ENCODE results near the gene SSC5D.

SSC5D gene

DNA sequence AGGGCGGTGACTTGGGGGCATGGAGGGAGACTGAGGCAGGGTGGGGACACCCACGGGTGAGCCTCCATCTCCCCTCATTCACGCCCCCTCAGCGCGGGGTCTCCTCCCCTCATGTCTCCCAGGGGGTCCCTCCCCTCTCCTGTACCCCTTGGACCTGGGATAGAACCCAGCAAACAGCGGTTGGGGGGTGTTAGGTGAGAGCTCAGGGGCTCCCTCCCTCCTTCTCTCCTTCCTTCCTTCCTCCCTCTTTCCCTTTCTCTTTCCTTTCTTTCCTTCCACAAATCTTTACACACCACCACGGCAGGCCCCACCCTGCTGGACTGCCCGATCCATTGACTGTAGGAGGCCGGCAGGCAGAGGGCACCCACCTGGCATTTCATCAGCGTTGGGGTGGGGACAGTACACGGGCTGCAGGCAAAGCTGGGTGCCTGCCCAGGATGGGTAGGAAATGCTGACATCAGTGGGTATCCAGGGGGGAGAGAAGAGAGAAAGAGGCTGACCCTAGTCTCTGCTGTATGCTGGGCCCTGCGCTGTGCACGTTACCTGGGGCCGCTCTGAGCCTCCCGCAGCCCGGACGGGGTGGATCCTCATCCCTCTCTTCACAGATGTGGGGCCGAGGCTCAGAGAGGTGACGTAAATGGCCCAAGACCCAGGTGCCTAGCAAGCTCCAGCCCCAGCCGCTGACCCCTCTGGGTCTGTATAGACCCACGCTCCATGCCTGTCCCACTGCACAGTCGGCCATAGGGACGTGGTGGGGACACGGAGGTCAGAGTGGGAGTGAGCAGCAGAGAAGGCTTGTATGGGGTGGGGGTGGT lies 3.5 kb downstream of the SSC5D start:
- H3K9me3 ChIP-seq (ENCODE audit: insufficient read depth, low read depth, low read length) = no peaks in the 10 kb centered on the region
- no peak for TF ChIP-seq EZH2phosphoT487 (IDR thresholded peaks at IDR 0.05; ENCODE audit: borderline replicate concordance)
- TF ChIP-seq, protein P1, sequence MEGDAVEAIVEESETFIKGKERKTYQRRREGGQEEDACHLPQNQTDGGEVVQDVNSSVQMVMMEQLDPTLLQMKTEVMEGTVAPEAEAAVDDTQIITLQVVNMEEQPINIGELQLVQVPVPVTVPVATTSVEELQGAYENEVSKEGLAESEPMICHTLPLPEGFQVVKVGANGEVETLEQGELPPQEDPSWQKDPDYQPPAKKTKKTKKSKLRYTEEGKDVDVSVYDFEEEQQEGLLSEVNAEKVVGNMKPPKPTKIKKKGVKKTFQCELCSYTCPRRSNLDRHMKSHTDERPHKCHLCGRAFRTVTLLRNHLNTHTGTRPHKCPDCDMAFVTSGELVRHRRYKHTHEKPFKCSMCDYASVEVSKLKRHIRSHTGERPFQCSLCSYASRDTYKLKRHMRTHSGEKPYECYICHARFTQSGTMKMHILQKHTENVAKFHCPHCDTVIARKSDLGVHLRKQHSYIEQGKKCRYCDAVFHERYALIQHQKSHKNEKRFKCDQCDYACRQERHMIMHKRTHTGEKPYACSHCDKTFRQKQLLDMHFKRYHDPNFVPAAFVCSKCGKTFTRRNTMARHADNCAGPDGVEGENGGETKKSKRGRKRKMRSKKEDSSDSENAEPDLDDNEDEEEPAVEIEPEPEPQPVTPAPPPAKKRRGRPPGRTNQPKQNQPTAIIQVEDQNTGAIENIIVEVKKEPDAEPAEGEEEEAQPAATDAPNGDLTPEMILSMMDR (conservative IDR thresholded peaks at IDR 0.05; ENCODE audit: low read length) = no peak
- no peaks in the 10 kb centered on the region for H3K79me2 ChIP-seq (ENCODE audit: insufficient read depth, low read length)
- no peak overlapping the region for H3K4me2 ChIP-seq (ENCODE audit: low read depth, low read length, poor library complexity, severe bottlenecking)
- H3K27me3 ChIP-seq (ENCODE audit: insufficient read depth, low read length, poor library complexity, severe bottlenecking) = no peaks in the 10 kb centered on the region
- no peaks in the 10 kb centered on the region for H4K20me1 ChIP-seq (ENCODE audit: insufficient read depth, low read length, poor library complexity, severe bottlenecking)
- H2AFZ ChIP-seq (ENCODE audit: low read length) = no peak overlapping the region
- H3K9me2 ChIP-seq (replicated peaks; ENCODE audit: low read depth, low read length) = no peaks in the 10 kb centered on the region
- H3K4me3 ChIP-seq (ENCODE audit: low read length, poor library complexity, severe bottlenecking) = no peak overlapping the region
- no peak overlapping the region for H3K9ac ChIP-seq (ENCODE audit: low read depth, low read length, poor library complexity, severe bottlenecking)
- no peaks in the 10 kb centered on the region for H3K36me3 ChIP-seq (ENCODE audit: insufficient read depth, low read length)
- H3K4me1 ChIP-seq (ENCODE audit: insufficient read depth, low read length, poor library complexity, severe bottlenecking) = peaks cover 4% of the 10 kb centered on the region
- no peaks in the 10 kb centered on the region for H3F3A ChIP-seq (ENCODE audit: low read depth)

DNA sequence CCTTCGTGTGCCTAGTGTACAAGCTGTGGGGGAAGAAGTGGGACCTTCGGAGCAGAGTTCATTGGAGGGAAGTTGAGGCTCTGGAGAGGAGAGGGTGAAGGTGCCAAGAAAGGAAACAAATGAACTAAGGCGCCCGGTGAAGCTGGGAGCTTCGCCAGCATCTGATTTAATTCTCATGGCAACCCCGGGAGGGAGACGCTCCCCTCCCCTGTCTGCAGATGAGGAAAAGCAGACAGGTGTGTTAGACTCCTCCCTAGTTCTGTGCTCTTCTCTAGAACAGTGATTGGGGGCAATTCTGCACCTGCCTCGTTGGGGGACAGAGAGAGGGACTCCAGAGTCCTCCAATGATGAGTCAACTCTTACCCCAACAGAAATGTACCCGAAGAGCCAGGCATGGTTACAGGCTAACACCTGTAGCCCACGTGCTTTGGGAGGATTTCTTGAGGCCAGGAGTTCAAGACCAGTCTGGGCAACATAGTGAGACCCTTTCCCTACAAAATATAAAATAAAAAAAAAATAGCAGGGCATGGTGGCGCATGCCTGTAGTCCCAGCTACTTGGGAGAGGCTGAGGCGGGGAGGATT lies 4.2 kb downstream of the SSC5D start:
- Histone ChIP-seq H3K79me2 (ENCODE audit: insufficient read depth, low read length) (no peaks in the 10 kb centered on the region), H3F3A (ENCODE audit: low read depth) (no peaks in the 10 kb centered on the region), H3K4me3 (ENCODE audit: low read length, poor library complexity, severe bottlenecking) (no peak overlapping the region), H4K20me1 (ENCODE audit: insufficient read depth, low read length, poor library complexity, severe bottlenecking) (no peaks in the 10 kb centered on the region), H3K36me3 (ENCODE audit: insufficient read depth, low read length) (no peaks in the 10 kb centered on the region), H3K4me1 (ENCODE audit: insufficient read depth, low read length, poor library complexity, severe bottlenecking) (no peaks in the 10 kb centered on the region), H3K4me2 (ENCODE audit: low read depth, low read length, poor library complexity, severe bottlenecking) (no peak overlapping the region), H3K9ac (ENCODE audit: low read depth, low read length, poor library complexity, severe bottlenecking) (no peak overlapping the region), H3K9me2 (replicated peaks; ENCODE audit: low read depth, low read length) (no peaks in the 10 kb centered on the region), H3K9me3 (ENCODE audit: insufficient read depth, low read depth, low read length) (no peaks in the 10 kb centered on the region), H2AFZ (ENCODE audit: low read length) (no peak overlapping the region), H3K27me3 (ENCODE audit: insufficient read depth, low read length, poor library complexity, severe bottlenecking) (no peaks in the 10 kb centered on the region)
- TF ChIP-seq, protein P1 (conservative IDR thresholded peaks at IDR 0.05; ENCODE audit: low read length) = no peak
- TF ChIP-seq EZH2phosphoT487 (IDR thresholded peaks at IDR 0.05; ENCODE audit: borderline replicate concordance) = no peak

DNA sequence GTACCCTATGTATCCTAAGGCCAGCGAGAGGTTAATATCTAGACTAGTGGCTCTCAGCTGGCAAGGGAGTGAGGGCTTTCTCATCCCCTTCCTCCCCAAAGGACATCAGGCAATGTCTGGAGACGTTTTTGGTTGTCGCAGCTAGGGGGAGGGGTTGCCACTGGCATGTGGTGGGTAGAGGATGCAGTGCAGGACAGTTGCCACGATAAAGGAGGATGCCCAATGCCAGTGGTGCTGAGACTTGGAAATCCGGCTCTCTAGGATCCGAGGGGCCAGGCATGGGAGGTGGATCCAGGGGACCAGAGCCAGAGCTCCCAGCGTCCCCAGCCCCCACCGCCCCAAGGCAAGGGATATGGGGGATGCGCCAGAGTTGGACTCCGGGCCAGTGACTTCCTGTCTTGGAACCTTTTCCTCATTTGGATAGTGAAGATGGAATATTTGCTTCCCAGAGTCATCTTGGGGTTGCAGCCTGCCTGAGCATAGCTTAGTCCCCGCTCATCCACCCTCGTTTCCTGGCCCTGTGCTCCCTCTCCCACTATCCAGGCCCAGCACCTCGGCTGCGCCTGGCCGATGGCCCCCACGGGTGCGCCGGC lies 4.9 kb downstream of the SSC5D start:
- H4K20me1 ChIP-seq (ENCODE audit: insufficient read depth, low read length, poor library complexity, severe bottlenecking) = no peaks in the 10 kb centered on the region
- H3K9me2 ChIP-seq (replicated peaks; ENCODE audit: low read depth, low read length) = no peaks in the 10 kb centered on the region
- H3F3A ChIP-seq (ENCODE audit: low read depth) = no peaks in the 10 kb centered on the region
- H3K4me1 ChIP-seq (ENCODE audit: insufficient read depth, low read length, poor library complexity, severe bottlenecking) = no peaks in the 10 kb centered on the region
- H3K4me2 ChIP-seq (ENCODE audit: low read depth, low read length, poor library complexity, severe bottlenecking) = no peak overlapping the region
- TF ChIP-seq, protein P1 (conservative IDR thresholded peaks at IDR 0.05; ENCODE audit: low read length) = no peak
- TF ChIP-seq EZH2phosphoT487 (IDR thresholded peaks at IDR 0.05; ENCODE audit: borderline replicate concordance) = no peak
- no peaks in the 10 kb centered on the region for H3K27me3 ChIP-seq (ENCODE audit: insufficient read depth, low read length, poor library complexity, severe bottlenecking)
- no peak overlapping the region for H2AFZ ChIP-seq (ENCODE audit: low read length)
- H3K36me3 ChIP-seq (ENCODE audit: insufficient read depth, low read length) = no peaks in the 10 kb centered on the region
- no peaks in the 10 kb centered on the region for H3K79me2 ChIP-seq (ENCODE audit: insufficient read depth, low read length)
- no peak overlapping the region for H3K9ac ChIP-seq (ENCODE audit: low read depth, low read length, poor library complexity, severe bottlenecking)
- no peak overlapping the region for H3K4me3 ChIP-seq (ENCODE audit: low read length, poor library complexity, severe bottlenecking)
- no peaks in the 10 kb centered on the region for H3K9me3 ChIP-seq (ENCODE audit: insufficient read depth, low read depth, low read length)

All from Loucy (cell line).